ENCODE measurements around the gene HOMER2.

- TF ChIP-seq CTCF (IDR thresholded peaks at IDR 0.05; ENCODE audit: insufficient read depth, low read length) (no peak), REST (IDR thresholded peaks at IDR 0.05; ENCODE audit: insufficient replicate concordance, low read depth) (no peak)
Measured at GRCh38 chr15:82980981-82981380, 28.5 kb upstream of the HOMER2 start.

Measured in HL-60 (cell line).